Measurements from ENCODE around the gene PHF13.
"Not testable (repeated sequence)": the region's sequence is repeated elsewhere in the genome, so short reads cannot be mapped to it uniquely, and the experiment has no call there.

PHF13 gene

GRCh38 chr1:6660415-6661049, 47.0 kb downstream of the PHF13 start:
- CTCF ChIA-PET = no interaction called here

GRCh38 chr1:6662468-6662867, 48.9 kb downstream of the PHF13 start:
- peaks cover 11% of the 10 kb centered on the region for H3K36me3 Mint-ChIP-seq
- not testable (repeated sequence) for DNase-seq, H3K9me3 Mint-ChIP-seq, H3K27me3 Mint-ChIP-seq, H3K4me1 Mint-ChIP-seq, H3K27ac Mint-ChIP-seq, H3K4me3 Mint-ChIP-seq
- CTCF ChIA-PET = interaction anchor here (0.6 to 1.3 kb wide), 2 partner anchors 12 to 16 kb away, joined by 3 read pairs; no protein-coding TSS in a partner anchor

More at GRCh38 chr1:6660415-6661049, 47.0 kb downstream of the PHF13 start:
- Mint-ChIP-seq H3K9me3 (no peaks in the 10 kb centered on the region), H3K36me3 (peaks cover 9% of the 10 kb centered on the region), H3K4me3 (no peak overlapping the region), H3K4me1 (peaks cover 6% of the 10 kb centered on the region), H3K27ac (no peak overlapping the region), H3K27me3 (no peaks in the 10 kb centered on the region)
- no peak for DNase-seq

DNA sequence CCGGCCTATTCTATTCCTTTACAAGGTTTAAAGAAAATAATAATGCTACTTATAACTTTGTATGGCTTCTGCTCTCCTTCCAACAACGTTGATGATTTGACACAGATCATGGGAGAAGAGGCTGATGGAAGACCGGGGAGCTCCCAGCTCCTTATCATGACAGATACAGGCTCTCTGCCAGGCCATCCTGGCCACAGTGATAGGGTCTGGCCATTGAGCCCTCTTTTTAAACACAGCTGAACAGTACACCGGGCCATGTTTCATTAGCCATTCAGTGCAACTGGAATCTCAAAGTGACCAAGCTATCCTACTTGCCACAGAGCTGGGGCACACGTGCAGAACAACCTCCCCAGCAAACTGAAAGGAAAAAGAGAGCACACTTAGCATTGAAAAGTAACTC, 53.2 kb downstream of the PHF13 start:
- Mint-ChIP-seq H3K4me3 (no peak overlapping the region), H3K4me1 (no peaks in the 10 kb centered on the region), H3K27ac (no peak overlapping the region), H3K36me3 (peaks cover 17% of the 10 kb centered on the region), H3K27me3 (no peaks in the 10 kb centered on the region), H3K9me3 (no peaks in the 10 kb centered on the region)
- CTCF ChIA-PET = no interaction called here
- DNase-seq = no peak

DNA sequence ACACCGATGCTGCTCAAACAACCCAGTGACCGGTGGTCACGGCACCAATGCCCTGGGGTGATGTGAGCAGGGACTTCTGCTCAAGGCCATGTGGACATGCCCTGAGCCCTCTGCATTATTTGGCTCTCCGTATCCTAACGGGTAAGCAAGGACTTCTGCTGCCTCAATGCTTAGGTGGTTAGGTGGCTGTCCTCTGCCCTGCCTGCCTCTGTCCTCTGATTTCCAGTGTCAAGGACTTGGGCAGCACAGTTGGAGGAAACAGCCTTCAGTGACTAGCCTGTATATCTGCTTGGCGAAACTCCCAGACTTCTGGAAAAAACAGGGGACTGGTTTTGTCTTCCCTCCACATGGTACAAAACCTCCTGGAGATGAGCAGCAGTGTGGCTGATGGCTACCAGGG, 53.6 kb downstream of the PHF13 start:
- H3K27ac Mint-ChIP-seq = no peak overlapping the region
- no peaks in the 10 kb centered on the region for H3K4me1 Mint-ChIP-seq
- H3K4me3 Mint-ChIP-seq = no peak overlapping the region
- H3K9me3 Mint-ChIP-seq = no peaks in the 10 kb centered on the region
- DNase-seq = no peak
- peaks cover 19% of the 10 kb centered on the region for H3K36me3 Mint-ChIP-seq
- H3K27me3 Mint-ChIP-seq = no peaks in the 10 kb centered on the region
- CTCF ChIA-PET = no interaction called here

GRCh38 chr1:6668503-6668902, 55.0 kb downstream of the PHF13 start:
- Mint-ChIP-seq H3K9me3 (no peaks in the 10 kb centered on the region), H3K27me3 (no peaks in the 10 kb centered on the region), H3K4me1 (no peaks in the 10 kb centered on the region), H3K27ac (no peak overlapping the region), H3K4me3 (no peak overlapping the region), H3K36me3 (peaks cover 15% of the 10 kb centered on the region)
- CTCF ChIA-PET = interaction anchor here (1.9 kb wide), 1 partner anchor 22 kb away, joined by 5 read pairs; no protein-coding TSS in a partner anchor
- no peak for DNase-seq

GRCh38 chr1:6672558-6672957, 59.0 kb downstream of the PHF13 start:
- H3K27me3 Mint-ChIP-seq = no peaks in the 10 kb centered on the region
- CTCF ChIA-PET = no interaction called here
- H3K36me3 Mint-ChIP-seq = peaks cover 21% of the 10 kb centered on the region
- H3K9me3 Mint-ChIP-seq = no peaks in the 10 kb centered on the region
- H3K27ac Mint-ChIP-seq = no peak overlapping the region
- DNase-seq = no peak
- H3K4me1 Mint-ChIP-seq = no peaks in the 10 kb centered on the region
- no peak overlapping the region for H3K4me3 Mint-ChIP-seq
